NCI-H1694 (cell line): ENCODE data around the gene AHSP.
"Not testable (repeated sequence)": the region's sequence is repeated elsewhere in the genome, so short reads cannot be mapped to it uniquely, and the experiment has no call there.

Experiments used
- DNase-seq: peaks from one replicate; lab custom pipeline; 2025; lab: John Stamatoyannopoulos, UW

The AHSP gene

DNA sequence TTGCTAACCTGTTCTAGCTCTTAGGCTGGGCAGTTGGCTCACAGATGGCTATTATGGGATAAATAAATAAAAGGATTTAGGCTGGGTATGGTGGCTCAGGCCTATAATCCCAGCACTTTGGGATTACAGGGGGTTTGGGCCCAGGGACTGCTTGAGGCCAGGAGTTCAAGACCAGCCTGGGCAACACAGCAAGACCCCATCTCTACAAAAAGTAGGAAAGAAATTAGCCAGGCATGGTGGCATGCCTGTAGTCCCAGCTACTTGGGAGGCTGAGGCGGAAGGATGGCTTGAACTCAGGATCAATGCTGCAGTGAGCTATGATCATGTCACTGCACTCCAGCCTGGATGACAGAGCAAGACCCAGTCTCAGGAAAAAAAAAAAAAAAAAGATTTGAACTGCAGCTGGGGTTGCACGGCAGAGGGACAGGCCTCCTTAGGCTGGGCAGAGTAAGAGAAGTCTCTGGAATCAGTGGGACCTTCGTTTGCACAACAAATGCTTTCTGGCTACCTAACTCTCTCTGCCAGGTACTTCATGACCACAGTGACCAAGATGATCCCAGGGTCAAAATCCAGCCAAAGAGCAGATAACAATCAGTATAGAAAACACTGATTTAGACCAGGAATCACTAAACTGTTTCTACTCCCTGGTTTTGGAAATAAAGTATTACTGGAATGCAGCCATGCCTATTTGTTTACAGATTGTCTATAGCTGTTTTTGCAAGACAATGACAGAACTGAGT, 26.3 kb upstream of the AHSP start:
- DNase-seq: no peak

DNA sequence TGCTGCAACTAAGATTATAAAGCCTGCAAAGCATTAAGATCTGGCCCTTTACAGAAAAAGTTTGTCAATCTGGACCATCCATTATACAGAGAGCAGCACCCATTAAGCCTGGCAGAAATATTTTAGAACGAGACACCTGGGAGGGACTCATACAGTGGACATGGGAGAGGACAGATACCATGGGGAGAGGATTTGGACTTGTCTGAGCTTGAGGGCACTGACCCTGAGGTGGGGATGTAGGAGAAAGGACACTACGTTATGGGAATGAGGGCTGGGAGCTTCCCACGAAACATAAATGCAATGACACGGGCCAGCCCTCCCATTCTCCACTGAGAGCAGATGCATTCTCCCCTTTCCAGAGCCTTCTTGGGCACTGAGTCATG, 25.7 kb upstream of the AHSP start:
- no peak for DNase-seq

DNA sequence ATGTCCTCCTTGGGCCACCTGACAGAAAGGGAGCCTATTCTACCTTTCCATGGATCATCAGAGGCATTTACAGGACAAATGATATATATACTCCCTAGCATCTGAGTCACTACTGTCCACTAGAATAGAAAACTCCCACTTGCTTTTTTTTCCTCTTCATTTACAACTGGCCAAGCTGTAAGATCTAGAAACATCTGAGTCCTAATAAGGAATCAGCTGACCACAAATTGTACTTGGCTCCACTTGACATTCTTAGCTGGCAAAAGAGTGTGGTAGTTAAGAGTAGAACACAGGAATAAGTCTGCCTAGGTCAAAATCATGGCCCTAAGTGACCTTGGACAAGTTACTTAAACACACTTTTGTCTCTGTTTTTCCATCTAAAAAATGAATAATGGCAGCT, 24.7 kb upstream of the AHSP start:
- DNase-seq: no peak

DNA sequence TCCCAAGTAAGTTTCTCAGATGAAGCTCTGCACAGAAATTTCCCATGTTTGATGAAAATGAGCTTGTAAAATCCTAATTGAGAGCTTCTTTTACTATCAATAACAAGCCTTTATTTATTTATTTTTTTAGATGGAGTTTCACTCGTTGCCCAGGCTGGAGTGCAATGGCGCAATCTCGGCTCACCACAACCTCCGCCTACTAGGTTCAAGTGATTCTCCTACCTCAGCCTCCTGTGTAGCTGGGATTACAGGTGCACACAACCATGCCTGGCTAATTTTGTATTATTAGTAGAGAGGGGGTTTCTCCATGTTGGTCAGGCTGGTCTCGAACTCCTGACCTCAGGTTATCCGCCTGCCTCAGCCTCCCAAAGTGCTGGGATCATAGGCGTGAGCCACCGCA, 24.1 kb upstream of the AHSP start:
- not testable (repeated sequence) for DNase-seq

DNA sequence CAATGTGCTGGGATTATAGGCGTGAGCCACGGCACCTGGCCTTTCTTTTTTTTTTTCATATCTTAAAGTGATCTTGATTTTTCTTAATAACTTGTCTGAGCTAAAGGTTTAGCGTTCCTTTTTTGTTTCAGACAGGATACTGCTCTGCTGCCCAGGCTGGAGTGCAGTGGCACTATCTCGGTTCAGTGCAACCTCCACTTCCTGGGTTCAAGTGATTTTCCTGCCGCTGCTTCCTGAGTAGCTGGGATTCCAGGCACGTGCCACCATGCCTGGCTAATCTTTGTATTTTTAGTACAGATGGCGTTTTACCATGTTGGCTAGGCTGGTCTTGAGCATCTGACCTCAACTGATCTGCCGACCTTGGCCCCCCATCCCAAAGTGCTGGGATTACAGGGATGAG, 23.5 kb upstream of the AHSP start:
- no peak for DNase-seq

DNA sequence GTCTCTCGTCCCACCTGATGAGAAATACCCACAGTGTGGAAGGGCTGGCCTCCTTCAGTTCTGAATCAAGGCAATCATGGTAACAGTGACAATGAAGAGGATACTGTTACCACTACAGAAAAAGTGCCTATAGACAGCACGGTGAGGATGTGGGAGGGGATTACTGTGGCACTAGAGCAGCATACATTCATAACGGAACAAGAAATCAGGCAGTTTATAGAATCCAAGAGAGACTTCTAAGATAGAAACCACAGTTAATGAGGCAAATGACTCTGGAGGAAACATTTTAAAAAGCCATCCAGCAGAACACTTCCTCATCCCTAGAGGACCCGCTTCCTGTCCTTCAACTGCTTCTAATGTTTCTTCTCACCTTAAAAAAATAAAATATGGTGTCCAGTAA, 22.2 kb upstream of the AHSP start:
- DNase-seq: no peak

DNA sequence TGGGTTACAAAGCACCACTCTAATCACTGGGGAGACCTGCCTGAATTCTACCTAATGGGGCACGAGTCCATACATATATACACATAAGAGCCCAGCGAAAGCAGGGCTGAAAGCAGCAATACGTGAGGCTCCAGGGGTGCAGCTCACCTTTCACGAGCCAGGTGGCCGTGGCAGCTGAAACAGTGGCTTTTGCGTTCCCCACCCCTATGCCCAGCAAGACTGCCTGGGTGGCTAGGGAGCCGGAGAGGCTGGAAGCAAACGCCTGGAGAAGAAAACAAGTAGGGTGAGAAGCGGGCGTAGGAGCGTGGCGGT, 20.1 kb upstream of the AHSP start:
- no peak for DNase-seq

DNA sequence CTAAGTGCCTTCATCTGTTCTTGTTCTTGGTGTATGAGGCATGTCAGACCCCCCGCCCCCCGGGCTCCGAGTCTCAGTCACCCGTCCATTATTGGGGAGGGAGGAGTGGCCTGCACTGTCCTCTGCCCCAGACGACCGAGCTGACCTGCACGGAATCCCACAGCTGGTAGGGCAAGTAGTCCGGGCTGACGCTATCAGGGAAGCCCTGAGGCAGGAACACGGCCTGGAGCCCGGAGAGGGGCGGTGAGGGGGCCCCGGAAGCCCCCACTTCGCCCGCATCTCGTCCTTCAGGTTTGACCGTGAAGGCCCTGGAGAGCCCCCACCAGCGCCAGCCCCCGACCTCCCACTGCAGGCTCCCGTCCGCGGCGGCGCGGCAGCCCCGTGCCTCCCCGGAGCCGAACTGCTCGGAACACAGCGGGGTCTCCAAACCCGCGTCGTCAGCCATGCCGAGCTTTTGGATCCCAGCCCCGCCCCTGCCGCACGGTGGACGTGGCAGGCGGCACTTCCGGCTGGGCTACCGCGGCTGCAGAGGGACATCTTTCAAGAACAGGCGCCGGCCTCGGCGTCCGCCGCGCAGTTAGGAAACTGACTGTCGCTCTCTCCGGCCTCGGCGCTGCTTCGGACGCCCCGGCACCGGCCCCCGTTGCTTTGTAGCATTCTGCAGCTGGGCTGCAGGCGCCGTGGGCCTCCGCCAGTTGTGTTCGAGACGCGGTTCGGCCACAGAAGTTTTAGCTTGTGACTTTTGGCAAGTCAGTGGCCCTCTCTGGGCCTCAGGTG, 19.6 kb upstream of the AHSP start, which contains the start of gene RUSF1:
Gene RUSF1 (minus strand): TSS at position 463 of the 777 bp plus-strand sequence. CDS start 18 bp downstream, at position 445.
- peak; percentile 39 for DNase-seq

DNA sequence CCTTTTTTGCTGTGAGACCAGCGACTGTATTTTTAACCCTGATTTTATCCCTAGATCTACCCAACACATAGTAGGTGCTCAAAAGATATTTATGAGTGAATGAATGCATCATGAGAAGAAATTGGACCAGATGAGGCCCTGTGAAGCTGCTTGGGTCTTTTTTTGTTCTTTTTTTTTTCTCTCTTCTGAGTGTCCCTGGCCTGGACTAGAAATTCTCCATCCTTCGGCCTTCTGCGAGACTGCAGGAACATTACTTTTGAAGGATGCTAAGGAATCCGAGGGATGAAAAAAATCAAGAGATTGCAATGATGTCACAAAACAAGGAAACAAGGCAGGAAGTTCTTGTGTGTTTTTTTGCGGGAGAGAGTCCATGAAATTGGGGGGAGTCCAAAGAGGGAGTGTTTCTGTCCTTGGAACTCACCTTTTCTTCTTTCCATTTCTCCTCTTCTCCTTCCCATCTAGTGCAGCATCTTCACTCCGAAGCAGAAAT, 18.9 kb upstream of the AHSP start:
- no peak for DNase-seq

DNA sequence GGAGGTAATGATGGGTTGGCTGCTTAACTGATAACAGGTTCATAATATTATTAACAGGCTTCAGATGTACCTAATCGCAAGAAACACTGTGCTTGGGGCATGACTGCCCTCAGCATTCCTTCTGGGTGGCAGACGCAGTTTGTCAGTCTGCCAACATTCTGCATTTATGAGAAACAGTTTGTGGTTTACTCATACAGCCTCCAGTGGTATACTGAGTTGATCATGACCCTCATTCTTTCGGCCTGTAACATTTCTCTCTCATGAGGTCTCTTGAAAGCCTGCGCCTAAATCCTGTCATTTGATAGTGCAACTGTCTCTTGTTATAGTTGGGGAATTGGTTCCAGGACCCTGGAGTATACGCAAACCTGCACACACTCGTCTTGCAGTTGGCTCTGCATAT, 14.6 kb upstream of the AHSP start:
- no peak for DNase-seq

DNA sequence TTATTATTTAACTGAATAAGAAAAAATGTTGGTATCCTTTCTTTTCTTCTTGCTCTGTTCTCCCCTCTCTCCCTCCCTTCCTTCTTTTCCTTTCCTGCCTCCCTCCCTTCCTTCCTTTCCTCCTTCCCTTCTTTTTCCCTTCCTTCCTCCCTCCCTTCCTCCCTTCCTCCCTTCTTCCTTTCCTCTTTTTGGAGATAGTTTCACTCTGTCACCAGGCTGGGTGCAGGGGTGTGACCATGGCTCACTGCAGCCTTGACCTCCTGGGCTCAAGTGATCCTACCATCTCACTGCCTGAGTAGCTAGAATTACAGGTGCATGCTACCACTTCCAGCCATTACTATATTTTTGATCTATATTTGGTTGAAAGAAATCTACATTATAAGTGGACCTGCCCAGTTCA, 13.8 kb upstream of the AHSP start:
- no peak for DNase-seq

DNA sequence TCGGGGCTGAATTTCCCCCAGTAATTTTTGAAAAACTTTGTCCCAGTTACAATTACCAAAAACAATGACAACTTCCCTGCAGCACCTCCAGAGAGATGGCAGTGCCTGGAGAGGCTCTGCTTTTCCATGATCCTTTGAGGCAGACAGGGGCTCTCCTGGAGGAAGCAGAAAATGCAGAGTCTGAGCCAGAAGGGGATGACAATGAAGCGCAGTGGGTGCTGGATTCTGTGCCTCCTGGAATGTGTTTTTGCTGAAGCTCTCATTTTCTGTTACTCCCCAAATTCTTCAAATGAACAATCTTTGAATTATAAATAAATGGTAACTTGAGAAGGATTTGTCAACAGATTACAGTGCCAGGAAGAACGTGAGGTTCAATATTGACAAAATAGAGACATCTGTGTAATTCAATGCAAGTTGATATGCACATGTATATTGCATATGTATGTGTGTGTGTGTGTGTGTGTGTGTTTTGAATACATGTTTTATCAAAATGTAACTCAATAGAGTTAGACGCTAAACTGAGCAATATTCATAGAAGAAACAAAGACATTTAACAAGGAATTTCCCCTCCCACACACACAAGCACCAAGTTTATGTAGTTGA, 9.8 kb upstream of the AHSP start:
- no peak for DNase-seq

DNA sequence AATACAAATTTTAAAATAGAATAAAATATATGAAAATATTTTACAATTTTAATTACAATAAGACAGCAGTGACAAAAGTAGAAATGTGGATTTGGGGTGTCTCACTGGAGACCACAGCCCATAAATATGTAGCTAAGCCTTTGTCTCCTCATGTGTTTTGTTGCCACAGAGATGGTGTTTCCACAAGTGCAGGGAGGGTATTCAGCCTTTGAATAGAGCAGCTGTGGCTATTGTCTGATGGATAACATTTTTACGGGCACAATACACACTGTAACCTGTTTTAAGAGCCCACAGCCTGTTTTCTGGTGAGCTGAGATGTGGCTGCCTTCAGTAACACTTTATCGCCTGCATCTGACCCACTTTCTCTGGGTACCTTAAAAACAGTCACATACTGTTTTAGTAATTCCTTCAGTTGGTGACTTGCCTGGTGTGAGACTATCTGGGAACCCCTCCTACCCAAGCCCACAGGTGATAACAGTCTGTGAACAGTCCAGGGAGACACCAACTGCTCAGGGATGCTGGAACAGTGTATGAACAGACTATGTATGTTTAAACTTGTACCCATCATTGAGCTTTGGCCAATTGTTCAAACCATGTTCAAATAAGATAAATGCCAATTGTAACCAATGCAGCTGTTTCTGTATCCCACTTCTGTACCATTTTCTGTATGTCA, 7.8 kb upstream of the AHSP start:
- no peak for DNase-seq

DNA sequence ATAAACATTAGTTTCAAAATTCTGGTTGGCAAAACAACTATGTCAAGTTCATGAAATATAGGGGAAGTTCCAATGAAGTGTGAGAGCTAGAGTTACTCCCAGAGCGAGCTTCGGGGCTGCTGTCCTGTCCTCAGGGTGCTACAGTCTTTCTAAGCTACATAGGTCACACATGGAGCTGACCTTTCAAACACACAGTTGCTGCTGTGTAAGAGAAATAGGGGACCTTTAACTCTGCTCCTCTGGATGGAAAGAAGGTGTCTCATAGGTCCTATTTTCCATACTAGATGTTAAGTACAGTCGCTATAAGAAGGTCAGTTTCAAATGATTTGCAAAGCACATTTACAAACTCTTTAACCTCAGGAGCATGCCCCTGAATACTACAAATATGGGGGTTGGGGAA, 6.3 kb upstream of the AHSP start:
- no peak for DNase-seq

DNA sequence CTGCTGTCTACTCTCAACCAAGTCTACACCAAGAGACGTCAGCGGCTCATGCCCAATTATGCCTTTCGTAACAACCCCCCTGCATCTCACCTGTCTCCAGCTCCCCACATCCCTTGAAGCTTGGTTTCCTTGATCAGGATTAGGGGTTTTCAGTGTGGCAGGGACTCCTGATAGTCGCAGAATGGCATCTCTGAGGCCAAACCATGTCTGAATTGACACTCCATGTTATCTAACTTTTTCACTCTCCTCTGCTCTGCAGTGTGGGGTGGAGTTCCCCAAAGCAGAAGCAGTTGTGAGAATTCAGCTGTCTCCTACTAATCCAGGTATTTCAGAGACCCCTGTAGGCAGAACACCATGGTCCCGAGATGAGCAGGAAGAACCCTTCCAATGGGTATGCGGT, 5.6 kb upstream of the AHSP start:
- DNase-seq: no peak

DNA sequence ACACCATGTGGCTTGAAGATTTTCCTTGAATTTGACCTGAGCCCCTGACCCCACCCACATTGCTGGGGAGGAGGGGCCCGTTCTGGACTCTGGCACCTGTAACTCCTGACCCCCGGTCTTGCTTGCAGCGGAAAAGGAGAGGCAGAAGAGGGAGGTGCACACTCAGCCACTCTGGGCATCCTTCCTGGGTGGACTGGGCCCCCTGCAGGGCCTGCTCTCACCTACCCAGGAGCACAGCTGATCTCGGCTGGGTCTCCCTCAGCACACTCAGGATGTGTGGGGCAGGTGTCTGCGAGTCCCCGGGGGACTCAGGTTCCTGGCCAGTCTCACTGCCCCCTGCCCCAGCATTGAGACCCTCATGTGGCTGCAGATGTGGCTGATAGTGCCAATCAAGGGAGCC, 3.9 kb upstream of the AHSP start:
- not testable (repeated sequence) for DNase-seq

DNA sequence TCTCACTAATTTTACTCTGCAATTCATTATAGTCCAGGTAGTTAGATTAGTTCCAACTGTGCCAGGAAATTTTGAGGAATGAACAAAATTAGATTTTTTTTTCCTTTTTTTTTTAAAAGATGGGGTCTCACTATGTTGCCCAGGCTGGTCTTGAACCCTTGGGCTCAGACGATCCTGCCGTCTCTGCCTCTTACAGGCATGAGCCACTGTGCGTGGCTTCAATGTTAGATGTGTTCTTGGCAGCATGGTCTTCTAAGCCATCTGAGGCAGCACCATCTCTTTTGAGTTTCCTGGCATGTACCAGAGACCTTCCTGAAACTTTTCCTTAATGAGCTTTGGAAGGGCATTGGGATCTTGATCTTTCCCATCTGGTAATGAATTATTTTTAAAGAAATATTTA, 2.6 kb upstream of the AHSP start:
- DNase-seq: no peak

DNA sequence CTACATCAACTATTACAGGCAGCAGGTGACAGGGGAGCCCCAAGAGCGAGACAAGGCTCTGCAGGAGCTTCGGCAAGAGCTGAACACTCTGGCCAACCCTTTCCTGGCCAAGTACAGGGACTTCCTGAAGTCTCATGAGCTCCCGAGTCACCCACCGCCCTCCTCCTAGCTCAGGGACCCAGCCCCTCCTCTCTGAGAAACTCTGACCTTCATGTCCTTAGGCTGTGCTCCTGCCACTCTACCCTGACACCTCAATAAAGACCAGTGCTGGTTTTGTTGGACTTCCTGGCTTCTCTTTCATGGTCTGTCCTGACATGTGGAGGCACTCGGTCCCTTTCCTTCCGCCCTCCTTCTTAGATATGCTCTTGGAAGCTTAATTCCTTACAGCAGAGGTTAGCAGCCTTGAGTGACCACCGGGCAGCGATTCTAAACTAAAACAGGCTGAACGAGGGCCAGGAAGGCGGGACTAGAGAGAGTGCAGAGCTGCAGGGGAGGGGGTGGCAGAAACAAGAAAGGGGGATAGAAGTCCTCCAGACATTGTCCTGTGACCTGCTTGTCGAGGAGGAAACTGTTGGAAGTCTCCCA, 915 bp downstream of the AHSP start:
- DNase-seq: no peak

DNA sequence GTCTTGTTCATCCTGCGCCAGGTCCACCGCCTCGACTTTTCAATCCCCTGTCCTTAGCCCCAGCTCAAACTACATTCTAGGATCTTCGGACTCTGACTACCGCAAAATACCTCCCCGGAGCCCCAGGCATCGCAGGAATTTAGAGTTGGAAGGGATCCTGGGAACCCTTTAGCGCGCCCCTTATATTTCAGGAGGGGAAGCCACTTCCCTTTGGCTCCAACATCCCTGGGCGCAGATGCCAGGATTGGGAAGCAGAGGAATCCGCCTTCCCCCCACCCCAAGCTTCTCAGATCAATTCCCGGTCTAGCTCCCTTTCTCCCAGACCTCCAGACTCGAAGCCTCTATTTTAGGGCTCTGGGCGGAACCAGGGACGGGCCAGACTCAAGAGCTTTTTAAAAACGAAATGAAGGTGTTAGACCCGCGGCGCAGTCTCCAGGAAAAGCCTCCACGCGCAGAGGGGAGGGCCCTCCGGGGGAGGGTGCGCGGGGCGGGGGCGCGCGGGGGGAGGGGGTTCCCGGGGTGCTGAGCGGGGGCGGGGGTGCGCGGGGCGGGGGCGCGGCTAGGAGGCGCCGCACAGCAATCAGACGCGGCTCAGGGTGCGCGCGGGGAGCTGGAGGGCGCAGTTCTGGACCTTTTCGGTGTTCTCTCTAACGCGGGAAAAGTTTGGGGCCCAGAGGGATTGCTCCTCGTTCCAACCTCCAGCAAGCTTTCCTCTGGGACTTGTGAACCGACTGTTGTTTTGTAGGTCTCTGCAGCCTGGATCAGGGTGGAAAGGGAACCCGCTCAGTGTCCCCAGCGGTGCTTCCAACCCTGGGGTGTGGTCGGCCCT, 1.6 kb downstream of the AHSP start:
- no peak for DNase-seq

DNA sequence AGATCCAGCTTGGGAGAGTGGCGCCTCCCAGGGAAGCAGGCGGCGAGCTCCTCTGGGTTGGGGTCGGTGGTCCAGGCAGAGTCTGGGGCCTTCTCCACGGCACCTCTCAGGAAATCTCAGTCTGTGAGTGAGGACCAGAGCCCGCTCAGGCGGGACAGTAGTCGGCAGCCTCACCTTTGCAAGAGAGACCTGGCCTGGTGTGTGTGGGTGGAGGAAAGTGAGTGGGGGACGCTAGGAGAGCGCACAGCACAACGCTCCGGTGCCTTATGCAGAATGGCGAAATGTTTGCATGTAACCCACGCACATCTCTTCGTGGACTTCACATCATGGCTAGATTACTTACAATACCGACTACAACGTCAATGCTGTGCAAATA, 2.2 kb downstream of the AHSP start:
- DNase-seq: no peak

DNA sequence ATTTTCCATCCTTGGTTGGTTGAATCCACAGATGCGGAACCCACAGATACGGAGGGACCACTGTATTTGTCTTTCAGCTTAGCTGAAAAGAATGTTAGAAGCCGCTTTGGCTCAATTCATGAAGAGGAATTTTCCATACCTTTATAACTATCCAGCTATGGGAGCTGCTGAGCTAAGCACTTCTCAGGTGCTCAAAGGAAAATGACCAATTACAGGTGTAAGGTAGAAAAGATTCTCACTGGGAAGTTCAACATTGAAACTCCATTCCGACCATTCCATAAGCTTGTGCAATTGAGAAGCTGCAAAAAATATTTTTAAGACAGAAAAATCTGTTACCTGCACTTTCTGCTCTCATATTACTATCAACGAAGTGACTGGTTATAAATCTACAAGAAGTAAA, 2.7 kb downstream of the AHSP start:
- DNase-seq: no peak

DNA sequence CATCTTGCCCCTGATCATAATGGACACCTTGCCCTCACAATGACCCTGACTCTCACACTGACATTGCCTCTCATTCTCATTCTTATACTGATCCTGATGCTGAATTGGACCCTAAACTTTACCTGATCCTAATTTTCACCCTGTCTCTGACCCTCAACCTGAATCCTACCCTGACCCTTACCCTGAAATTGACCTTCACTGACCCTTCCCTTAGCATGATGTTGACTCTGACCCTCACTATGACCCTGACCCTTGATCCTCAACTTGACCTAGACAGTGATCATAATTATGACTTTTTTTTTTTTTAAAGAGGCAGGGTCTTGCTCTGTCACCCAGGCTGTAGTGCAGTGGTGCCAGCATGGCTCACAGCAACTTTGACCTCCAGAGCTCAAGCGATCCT, 3.4 kb downstream of the AHSP start:
- DNase-seq: no peak
